T-helper 1 cell treated with Interleukin-12 subunit alpha and Interleukin-12 subunit beta and Interleukin-4 antibody, amounts not matched to agents 30 μg/mL and 1 μg/mL, for 36 hours (primary cell): ENCODE data around the gene GINS2.

ENCODE experiments used
- H3K27ac Mint-ChIP-seq: one replicate; pipeline ENCODE4 v1.8.0; 2021; ENCODE audit warnings: mild to moderate bottlenecking, mixed read lengths
- H3K27me3 Mint-ChIP-seq: one replicate; pipeline ENCODE4 v1.8.0; 2021; ENCODE audit warnings: low read depth, mixed read lengths
- H3K36me3 Mint-ChIP-seq: one replicate; pipeline ENCODE4 v1.8.0; 2021; ENCODE audit warnings: low read depth, mixed read lengths
- H3K4me1 Mint-ChIP-seq: one replicate; pipeline ENCODE4 v1.8.0; 2021; ENCODE audit warnings: low read depth, mixed read lengths
- H3K4me3 Mint-ChIP-seq: one replicate; pipeline ENCODE4 v1.8.0; 2021; ENCODE audit warnings: mild to moderate bottlenecking, moderate library complexity, mixed read lengths
- H3K9me3 Mint-ChIP-seq: one replicate; pipeline ENCODE4 v1.8.0; 2021; ENCODE audit warnings: mixed read lengths

The GINS2 gene

DNA sequence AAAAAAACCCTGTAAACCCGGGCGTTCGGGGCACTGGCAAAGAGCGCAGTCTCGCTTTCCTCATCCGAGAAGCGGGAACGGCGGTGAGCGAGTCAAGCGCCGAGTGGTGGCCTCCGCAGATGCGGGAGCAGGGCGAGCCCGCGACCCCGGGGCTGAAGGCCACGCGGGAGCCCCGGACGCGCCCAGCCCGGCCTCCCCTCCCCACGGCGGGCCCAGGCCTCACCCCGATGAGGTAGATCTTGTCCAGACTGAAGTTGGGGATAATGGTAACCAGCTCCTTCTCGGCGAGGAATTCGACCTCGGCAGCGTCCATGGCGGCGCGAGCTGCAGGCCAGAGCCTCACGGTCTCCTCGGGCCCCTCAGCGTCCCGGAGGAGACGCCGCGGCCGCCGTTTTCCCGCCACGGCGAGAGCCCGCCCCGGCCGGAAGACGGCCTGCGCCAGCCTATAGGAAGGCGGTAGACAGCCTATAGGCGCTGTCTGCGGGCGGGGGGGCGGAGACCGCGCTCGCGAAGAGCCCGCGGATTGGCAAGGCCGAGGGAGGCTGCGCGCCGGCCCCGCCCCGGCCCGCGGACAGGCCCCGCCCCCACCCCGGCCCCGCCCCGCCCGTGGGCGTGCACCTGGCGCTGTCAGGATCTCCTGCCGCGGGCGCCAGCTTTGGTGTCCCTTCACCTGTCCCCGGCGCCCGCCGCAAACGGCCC, at the start of gene GINS2:
Gene GINS2, minus strand, starts transcription at position 369 of the 699 bp plus-strand sequence. Its CDS starts 56 bp downstream, at position 313.
- Mint-ChIP-seq H3K4me3 (peak within 1 kb of the TSS; percentile 80), H3K36me3 (peaks cover 10% of the 10 kb centered on the region), H3K27me3 (no peaks in the 10 kb centered on the region), H3K27ac (no peak within 1 kb of the TSS), H3K9me3 (no peaks in the 10 kb centered on the region), H3K4me1 (peaks cover 16% of the 10 kb centered on the region)

GRCh38 chr16:85736921-85737320, 48.2 kb upstream of the GINS2 start:
- H3K4me3 Mint-ChIP-seq = no peak overlapping the region
- H3K27ac Mint-ChIP-seq = no peak overlapping the region
- no peaks in the 10 kb centered on the region for H3K36me3 Mint-ChIP-seq
- no peaks in the 10 kb centered on the region for H3K27me3 Mint-ChIP-seq
- H3K9me3 Mint-ChIP-seq = no peaks in the 10 kb centered on the region
- H3K4me1 Mint-ChIP-seq = peaks cover 5% of the 10 kb centered on the region

DNA sequence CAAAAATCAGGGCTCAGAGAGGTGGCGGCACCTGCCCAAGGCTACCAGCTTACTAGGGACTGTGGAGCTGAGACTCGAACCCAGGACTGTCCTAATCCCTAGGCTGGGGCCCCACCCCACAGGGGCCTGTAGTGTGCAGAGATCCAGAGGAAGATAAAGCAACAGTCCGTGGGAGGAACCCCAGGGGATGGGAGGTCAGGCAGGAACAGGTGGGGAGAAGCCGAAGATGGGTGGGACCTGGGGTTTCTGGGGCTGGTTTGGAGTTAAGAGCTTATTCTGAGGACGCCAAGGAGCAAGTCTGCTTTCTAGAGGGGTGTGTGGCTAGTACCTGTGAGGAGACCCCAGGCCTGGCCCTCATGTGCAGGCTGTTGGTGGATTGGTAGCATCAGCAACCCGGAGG, 47.2 kb upstream of the GINS2 start:
- no peaks in the 10 kb centered on the region for H3K27me3 Mint-ChIP-seq
- H3K4me1 Mint-ChIP-seq = peaks cover 5% of the 10 kb centered on the region
- H3K36me3 Mint-ChIP-seq = no peaks in the 10 kb centered on the region
- no peaks in the 10 kb centered on the region for H3K9me3 Mint-ChIP-seq
- H3K27ac Mint-ChIP-seq = no peak overlapping the region
- no peak overlapping the region for H3K4me3 Mint-ChIP-seq

- Mint-ChIP-seq H3K36me3 (no peaks in the 10 kb centered on the region), H3K27me3 (no peaks in the 10 kb centered on the region), H3K4me1 (peaks cover 5% of the 10 kb centered on the region), H3K9me3 (no peaks in the 10 kb centered on the region), H3K27ac (peak overlapping the region; percentile 41), H3K4me3 (no peak overlapping the region)
Measured at GRCh38 chr16:85735225-85735635, 46.5 kb upstream of the GINS2 start.

GRCh38 chr16:85734311-85735017, 45.7 kb upstream of the GINS2 start:
- Mint-ChIP-seq H3K27ac (no peak overlapping the region), H3K9me3 (no peaks in the 10 kb centered on the region)

DNA sequence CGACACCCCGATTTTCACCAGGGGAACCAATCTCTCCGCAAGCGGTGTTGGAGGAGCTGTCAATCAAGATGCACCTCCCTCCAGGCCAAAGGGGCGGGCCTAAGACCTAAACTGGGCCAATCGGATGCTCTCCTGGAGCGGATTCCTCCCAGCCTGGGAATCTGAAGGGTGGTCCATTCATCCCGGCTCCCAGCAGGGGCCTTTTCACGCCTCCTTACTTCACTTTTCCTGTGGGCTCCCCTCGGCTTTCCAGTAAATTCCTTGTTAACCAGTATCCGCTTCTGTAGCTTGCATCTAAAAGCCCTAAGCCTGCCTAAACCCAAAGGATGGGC, 45.1 kb upstream of the GINS2 start:
- Mint-ChIP-seq H3K27ac (no peak overlapping the region), H3K9me3 (no peaks in the 10 kb centered on the region), H3K36me3 (no peaks in the 10 kb centered on the region), H3K27me3 (no peaks in the 10 kb centered on the region), H3K4me1 (peaks cover 5% of the 10 kb centered on the region), H3K4me3 (no peak overlapping the region)

More at GRCh38 chr16:85734311-85735017, 45.7 kb upstream of the GINS2 start:
- Mint-ChIP-seq H3K27me3 (no peaks in the 10 kb centered on the region), H3K36me3 (no peaks in the 10 kb centered on the region), H3K4me1 (peaks cover 5% of the 10 kb centered on the region), H3K4me3 (no peak overlapping the region)

GRCh38 chr16:85733155-85733838, 44.5 kb upstream of the GINS2 start:
- Mint-ChIP-seq H3K27ac (no peak overlapping the region), H3K36me3 (no peaks in the 10 kb centered on the region), H3K4me1 (peaks cover 5% of the 10 kb centered on the region)

GRCh38 chr16:85731179-85731578, 42.4 kb upstream of the GINS2 start:
- Mint-ChIP-seq H3K4me1 (peaks cover 5% of the 10 kb centered on the region), H3K9me3 (no peaks in the 10 kb centered on the region), H3K4me3 (no peak overlapping the region), H3K27me3 (no peaks in the 10 kb centered on the region), H3K27ac (no peak overlapping the region), H3K36me3 (no peaks in the 10 kb centered on the region)

More at GRCh38 chr16:85733155-85733838, 44.5 kb upstream of the GINS2 start:
- Mint-ChIP-seq H3K27me3 (no peaks in the 10 kb centered on the region), H3K9me3 (no peaks in the 10 kb centered on the region), H3K4me3 (no peak overlapping the region)

DNA sequence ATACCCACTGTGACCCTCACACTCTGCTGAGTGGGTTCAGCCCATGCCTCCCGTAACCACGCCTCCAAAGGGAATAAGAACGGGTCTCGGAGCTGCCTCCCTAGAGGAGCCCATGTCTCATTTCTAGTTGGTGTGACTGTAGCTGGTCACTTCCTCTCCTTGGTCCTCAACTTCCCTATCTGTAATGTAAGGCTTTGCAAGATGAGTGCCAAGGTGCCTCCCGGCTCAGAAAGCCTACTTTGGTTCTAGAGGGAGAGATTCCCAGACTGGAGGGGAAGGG, 41.4 kb upstream of the GINS2 start:
- Mint-ChIP-seq H3K9me3 (no peaks in the 10 kb centered on the region), H3K27ac (no peak overlapping the region), H3K4me3 (no peak overlapping the region), H3K4me1 (no peaks in the 10 kb centered on the region), H3K36me3 (no peaks in the 10 kb centered on the region), H3K27me3 (no peaks in the 10 kb centered on the region)

DNA sequence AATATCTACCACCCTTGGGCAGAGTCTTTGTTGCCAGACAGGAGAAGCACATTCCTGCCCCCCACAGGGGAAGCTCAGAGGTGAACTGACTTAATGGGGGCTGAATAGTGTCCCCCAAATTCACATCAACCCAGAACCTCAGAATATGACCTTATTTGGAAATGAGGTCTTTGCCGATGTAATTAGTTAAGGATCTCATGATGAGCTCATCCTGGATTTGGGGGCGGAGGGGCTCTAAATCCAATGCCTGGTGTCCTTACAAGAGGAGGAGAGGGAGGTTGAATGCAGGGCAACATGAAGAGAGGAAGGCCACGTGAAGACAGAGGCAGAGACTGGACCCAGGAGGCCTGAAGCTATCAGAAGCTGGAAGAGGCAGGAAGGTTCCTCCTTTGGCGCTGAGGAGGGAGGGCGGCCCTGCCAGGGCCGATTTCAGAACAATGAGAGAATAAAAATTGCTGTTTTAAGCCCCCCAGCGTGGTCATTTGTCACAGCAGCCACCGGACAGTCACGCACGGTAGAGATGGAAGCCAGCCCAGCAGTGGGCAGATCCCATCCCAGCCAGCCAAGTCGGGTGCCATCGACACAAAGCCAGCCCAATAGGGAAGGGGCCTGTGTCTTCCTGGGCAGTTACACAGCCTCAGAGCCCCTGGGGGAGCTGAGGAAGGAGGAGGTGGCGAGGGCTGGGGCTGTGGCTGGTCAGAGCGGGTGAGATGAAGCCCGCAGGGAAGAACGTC, 40.9 kb upstream of the GINS2 start:
- Mint-ChIP-seq H3K27me3 (no peaks in the 10 kb centered on the region), H3K36me3 (no peaks in the 10 kb centered on the region), H3K9me3 (no peaks in the 10 kb centered on the region), H3K4me3 (no peak overlapping the region), H3K27ac (no peak overlapping the region), H3K4me1 (no peaks in the 10 kb centered on the region)

GRCh38 chr16:85728879-85729278, 40.1 kb upstream of the GINS2 start:
- Mint-ChIP-seq H3K36me3 (no peaks in the 10 kb centered on the region), H3K4me1 (no peaks in the 10 kb centered on the region), H3K9me3 (no peaks in the 10 kb centered on the region), H3K27ac (no peak overlapping the region), H3K4me3 (no peak overlapping the region), H3K27me3 (no peaks in the 10 kb centered on the region)

DNA sequence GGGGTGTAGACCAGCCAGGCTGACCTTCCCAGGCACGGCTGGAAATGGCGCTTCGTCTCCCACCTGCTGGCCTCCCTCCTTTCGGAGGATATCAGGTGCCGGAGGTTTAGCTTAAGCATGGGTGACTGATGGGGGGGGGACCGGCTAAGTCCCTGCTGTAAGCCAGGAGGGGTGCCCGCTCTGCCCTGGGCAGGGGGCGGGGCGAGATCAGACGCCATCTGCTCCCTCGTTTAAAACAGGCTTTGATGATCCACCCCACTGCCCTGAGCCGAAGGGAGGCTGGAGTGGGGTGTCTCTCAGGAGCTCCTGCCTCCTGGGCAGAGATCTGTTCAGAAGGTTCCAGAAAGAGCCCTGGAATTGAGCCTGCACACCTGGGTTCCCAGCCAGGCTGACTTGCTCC, 36.2 kb upstream of the GINS2 start:
- Mint-ChIP-seq H3K9me3 (no peaks in the 10 kb centered on the region), H3K4me3 (no peak overlapping the region), H3K36me3 (no peaks in the 10 kb centered on the region), H3K4me1 (no peaks in the 10 kb centered on the region), H3K27me3 (no peaks in the 10 kb centered on the region), H3K27ac (no peak overlapping the region)

DNA sequence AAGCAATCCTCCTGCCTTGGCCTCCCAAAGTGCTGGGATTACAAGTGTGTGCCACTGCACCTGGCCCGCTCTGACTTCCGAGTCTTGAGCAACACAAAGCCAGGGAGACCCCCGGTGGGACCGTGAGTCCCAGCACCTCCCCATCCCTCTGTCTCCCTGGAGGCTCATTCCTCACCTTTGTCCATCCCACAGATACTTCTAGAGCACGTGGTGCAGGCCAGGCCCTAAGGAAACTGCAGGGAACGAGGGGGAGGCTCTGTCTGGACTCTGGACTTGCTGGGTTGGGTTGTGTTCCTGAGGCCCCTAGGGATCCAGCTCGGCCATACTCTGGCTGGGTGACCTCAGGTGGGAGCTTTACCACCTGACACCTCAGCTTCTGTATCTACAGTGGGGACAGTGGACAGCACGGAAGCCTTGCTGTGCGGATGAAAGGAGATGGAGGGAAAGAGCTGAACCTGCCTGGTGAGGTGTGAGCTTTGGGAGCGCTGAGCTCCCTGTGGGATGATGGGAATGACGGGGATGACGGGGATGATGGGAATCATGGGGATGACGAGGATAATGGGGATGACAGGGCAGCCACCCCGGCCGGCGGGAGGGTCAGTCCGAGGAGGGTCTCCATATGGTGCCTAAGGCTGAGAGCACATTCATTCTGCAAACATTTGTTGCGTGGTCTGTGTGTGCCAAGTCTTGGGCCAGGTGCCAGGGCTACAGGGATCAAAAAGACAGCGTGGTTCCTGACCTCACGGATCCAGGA, 35.5 kb upstream of the GINS2 start:
- H3K4me3 Mint-ChIP-seq = no peak overlapping the region
- no peaks in the 10 kb centered on the region for H3K4me1 Mint-ChIP-seq
- no peaks in the 10 kb centered on the region for H3K36me3 Mint-ChIP-seq
- H3K27ac Mint-ChIP-seq = no peak overlapping the region
- no peaks in the 10 kb centered on the region for H3K9me3 Mint-ChIP-seq
- H3K27me3 Mint-ChIP-seq = no peaks in the 10 kb centered on the region
